GM12891 (cell line): Measurements from ENCODE around the gene ZNF770.

ENCODE experiments used
- PAX5 ChIP-seq: IDR thresholded peaks from 2 replicates; pipeline ENCODE4 v1.6.1; 2011; ENCODE audit warnings: low read length, moderate library complexity, mild to moderate bottlenecking; ENCODE audit not compliant: insufficient read depth, severe bottlenecking
- POLR2A ChIP-seq: IDR thresholded peaks from 2 replicates; pipeline ENCODE4 v1.6.1; 2011; ENCODE audit warnings: low read depth, low read length, control low read depth
- POLR2AphosphoS5 ChIP-seq: IDR thresholded peaks from 2 replicates; pipeline ENCODE4 v1.6.1; 2011; ENCODE audit warnings: low read depth, low read length, control low read depth
- POU2F2 ChIP-seq: IDR thresholded peaks from 2 replicates; pipeline ENCODE4 v1.6.1; 2011; ENCODE audit warnings: low read depth, mild to moderate bottlenecking, control low read depth, low read length, moderate library complexity
- SPI1 ChIP-seq: IDR thresholded peaks from 2 replicates; pipeline ENCODE4 v1.6.1; 2011; ENCODE audit warnings: low read depth, low read length, control low read depth
- TAF1 ChIP-seq: IDR thresholded peaks from 2 replicates; pipeline ENCODE4 v1.6.1; 2011; ENCODE audit warnings: low read depth, low read length, control low read depth

- TF ChIP-seq POLR2AphosphoS5: no peak
- TF ChIP-seq SPI1: no peak
- no peak for TF ChIP-seq POLR2A
- no peak for TF ChIP-seq TAF1
- no peak for TF ChIP-seq PAX5
- TF ChIP-seq POU2F2: no peak
Observed at GRCh38 chr15:35028235-35028984, 40.3 kb upstream of the ZNF770 start.
